HG03460 (cell line): ENCODE data around the gene PLEKHA5.
"Not testable (repeated sequence)": the region's sequence is repeated elsewhere in the genome, so short reads cannot be mapped to it uniquely, and the experiment has no call there.

Source experiments
- ATAC-seq: cut with Tn5 transposase; IDR thresholded peaks from one replicate; pipeline ENCODE4 v1.9.1; 2021; ENCODE audit not compliant: unreplicated experiment

Gene PLEKHA5

DNA sequence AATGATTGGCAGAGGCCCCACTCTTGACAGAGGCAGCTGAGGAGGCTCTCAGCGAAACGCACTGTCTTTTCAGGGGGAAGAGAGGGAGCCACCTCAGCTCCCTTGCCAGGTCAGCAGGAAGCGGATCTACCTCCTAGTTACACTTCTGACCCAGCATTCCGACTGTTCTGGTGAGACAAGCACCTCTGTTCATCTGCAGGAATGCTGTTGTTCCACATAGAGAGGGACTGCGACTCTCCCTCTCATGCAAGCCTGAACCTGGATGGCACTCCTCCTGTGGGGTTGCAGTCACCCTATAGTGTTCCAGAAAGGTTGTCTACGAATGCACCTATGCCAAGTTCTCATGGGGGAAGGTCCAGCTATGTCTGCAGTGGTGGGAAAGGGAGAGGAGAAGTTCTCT is 272.7 kb downstream of the PLEKHA5 start:
- no peak for ATAC-seq

DNA sequence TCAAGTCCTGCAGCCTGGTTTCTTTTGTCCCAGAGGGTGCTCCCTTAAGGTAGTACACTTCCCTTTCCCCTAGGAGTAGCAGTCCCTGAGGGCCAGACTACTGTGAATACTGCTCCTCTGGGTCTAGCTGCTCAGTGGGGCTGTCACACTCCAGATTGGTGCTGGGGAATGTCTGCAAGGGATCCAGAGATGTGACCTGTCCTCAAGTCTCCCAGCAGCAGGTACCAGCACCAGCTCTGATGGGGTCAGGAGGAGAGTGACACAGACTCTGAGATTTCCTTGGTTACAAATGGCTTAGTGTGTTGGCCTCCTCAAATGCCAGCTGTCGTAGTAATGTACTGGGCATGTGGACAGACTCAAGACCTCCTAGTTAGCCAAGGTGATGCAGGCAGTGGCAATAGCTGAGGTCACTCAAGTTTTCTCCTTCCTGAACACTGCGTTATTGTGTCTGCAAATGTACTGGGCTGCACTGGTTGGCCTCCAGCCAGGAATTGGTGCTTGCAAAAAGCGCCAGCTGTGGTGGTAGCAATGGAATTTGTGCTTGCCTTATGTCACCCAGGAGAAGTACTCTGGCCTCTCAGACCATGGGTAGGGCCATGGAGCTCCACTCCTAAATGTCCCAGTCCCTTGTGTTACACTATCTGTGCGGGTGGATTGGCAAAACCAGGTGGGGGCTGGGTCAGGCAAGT is 273.4 kb downstream of the PLEKHA5 start:
- ATAC-seq: no peak

DNA sequence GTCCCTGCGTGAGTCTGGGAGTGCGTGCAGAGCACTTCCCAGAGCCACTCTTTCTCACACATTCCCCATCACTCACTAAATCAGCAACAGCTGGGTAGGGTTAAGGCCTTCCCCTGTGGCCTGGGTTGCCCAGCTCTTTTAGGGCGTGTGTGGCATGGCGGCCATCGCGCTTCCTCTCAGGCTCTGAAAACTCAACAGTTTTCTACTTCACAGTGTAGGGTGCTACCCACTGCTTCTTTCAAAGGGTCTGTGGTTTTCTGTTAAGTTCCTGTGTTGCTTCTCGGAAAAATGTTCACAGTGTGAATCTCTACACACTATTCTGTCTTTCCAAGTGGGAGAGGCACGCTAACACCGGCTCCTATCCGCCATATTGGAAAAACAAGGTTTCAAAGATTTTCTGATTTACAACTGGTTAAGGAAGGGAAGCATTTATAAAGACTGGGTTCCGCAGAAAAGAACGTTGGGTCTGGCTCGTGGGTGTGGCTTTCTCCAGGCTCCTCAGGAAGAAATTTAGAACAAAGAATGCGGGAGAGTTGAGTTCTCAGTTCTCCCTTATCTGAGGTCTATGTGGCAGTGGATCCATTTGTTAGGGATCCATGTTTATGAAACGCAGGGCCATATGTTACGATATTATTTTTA is 274.8 kb downstream of the PLEKHA5 start:
- ATAC-seq: no peak

DNA sequence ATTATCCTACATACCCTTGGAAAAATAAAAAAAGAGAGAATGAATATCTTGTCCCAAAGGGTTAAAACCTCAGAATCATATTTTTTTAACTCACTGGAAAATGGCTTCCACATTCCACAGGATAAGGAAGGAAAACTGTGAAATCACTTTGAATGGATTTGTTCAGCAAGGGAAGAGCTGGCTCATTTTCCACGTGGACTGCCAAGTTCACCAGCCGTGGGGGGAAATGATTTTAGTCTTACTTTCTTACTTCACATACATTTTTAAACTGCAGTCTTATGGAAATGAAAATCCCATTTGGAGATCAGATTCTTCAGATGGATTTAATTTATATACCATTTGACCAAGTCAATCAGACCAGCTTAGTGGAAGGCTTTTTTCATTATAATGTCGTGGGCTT is 279.8 kb downstream of the PLEKHA5 start:
- ATAC-seq: no peak

DNA sequence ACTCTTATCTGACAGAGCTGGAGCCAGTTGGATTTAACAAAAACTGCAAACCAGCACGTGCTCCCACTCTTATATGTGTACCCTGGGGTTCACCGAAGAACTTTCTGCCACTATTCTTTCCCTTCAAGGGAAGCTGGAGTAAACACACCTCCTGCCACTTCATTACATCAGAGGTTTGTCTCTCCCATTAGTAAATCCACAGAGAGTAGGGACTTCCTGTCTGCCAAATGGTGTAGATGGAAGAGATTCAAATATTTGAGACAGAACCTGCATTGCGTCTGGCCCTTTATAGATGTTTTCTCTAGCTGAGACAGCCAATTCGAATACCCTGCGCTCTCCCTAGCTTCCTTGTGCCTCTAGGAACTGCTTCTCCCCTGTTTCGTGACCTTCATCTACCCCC is 280.7 kb downstream of the PLEKHA5 start:
- ATAC-seq: no peak

DNA sequence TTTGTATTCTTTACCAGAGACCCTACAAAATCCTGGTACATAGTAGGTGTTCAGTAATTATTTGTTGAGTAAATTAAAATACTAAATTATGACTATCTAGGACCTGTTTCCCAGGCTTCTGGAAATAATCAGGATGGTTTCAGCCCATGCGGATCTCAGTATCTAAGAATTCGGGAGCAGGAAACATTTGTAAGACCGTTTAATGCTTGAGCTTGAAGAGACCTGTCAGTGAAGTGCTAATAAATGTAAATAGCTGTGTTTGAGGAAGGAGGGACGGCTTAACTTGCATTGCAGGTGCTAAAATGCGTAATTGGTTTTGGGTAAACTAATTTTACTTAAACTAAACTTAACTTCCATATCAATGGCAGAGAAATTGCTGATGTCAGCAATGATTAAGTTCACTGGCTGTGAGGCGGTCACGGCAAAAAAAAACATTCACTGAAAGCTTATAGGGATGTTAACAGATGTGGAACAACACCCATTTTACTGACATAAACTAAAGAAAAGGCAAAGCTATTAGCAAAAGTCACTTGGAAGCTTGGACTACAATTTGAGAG is 281.2 kb downstream of the PLEKHA5 start:
- no peak for ATAC-seq

DNA sequence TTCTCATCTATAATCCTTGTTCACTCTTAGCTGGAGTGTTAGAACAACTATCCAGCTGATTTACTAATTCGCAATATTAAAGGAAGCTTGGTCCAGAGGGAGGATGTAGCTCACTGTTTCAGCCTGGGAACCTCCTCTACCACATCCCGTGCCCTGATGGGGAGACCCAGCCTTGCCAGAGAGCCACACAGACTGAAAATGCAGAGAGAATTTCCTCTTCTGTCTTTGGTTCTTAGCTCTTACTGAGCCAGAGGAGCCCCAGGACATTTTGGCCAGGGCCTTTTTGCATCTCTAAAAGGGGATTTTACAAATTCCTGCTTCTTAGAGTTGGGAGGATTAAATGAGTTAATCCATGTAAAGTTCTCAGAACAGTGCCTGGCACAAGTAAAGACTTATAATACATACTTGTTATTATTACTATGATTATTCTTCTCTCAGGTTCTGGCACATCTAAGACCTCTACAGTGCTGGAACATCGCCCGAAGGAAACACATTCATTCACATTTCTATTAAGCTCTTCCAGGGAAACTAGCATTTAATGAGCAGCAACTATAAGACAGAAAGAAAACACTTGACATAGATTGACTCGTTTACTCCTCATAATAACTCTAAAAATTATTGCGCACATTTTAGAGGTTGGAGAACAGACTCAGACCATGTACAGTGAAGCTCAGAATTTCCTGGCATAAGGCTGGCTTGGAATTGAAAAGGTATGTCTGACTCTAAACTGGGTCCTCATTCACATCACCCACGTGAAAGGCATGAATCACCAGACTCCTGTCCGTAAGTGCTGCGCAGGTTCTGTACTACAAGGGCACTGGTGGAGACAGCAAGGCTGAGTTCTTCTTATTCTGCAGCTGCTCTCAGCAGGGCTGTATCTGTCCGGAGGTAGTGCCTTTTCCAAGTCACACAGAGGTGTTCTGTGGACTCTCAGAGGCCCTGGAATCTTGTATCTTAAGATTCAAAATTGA is 282.0 kb downstream of the PLEKHA5 start:
- ATAC-seq: no peak

DNA sequence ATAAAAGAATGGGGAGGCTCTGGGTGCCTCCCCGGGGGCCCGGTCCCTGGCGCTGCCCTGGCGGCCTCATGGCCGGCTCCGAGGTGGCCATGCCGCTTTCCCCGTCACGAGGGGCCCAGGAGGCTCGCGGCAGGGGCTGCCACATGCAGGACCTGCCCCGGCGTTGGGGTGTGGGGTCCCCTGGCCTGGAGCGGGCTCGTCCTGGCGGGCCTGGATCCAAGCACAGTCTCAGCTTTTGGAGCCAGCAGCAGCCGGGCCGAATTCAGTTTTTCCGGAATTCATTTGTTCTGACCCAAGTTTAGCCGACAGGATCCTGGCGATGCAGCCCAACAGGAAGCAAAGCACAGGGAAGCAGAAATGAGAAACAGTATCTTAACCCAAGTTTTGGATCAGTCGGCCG is 283.3 kb downstream of the PLEKHA5 start:
- no peak for ATAC-seq

DNA sequence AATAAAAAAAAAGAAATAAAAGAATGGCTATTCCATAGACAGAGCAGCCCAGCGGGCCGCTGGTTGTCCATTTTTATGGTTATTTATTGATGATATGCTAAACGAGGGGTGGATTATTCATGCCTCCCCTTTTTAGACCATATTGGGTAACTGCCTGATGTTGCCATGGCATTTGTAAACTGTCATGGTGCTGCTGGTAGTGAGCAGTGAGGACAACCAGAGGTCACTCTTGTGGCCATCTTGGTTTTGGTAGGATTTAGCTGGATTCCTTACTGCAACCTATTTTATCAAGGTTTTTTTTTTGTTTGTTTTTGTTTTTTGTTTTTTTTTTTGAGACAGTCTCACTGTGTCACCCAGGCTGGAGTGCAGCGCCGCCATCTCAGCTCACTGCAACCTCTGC is 284.0 kb downstream of the PLEKHA5 start:
- ATAC-seq: not testable (repeated sequence)

DNA sequence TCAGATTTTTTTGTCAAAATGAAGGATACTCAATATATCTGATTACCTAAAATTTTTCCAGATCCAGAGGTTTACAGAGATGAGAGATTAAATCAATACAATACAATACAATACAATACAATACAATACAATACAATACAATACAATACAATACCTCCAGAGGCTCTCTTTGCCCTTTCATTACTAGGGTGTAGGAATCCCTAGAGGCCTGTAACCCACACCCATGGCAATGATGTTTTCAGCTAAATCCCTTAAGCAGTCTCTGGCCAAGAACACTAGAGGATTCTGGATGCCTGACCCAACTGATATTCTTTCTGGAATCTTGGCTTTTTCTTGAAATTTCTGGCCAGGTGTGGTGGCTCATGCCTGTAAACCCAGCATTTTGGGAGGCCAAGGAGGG is 286.0 kb downstream of the PLEKHA5 start:
- no peak for ATAC-seq

DNA sequence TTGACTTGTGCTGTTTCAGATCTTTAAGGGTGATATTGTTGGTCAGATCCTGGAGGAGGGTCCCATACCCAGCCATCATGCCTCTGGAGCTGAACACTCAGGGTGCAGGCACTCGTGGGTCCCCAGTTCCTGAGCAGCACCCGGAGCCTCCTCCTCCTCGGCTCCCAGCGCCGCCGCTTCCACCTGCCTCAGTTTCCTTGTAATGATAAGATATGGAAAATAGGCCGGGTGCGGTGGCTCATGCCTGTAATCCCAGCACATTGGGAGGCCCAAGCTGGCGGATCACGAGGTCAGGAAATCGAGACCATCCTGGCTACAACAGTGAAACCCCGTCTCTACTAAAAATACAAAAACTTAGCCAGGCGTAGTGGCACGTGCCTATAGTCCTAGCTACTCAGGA is 289.6 kb downstream of the PLEKHA5 start:
- no peak for ATAC-seq

DNA sequence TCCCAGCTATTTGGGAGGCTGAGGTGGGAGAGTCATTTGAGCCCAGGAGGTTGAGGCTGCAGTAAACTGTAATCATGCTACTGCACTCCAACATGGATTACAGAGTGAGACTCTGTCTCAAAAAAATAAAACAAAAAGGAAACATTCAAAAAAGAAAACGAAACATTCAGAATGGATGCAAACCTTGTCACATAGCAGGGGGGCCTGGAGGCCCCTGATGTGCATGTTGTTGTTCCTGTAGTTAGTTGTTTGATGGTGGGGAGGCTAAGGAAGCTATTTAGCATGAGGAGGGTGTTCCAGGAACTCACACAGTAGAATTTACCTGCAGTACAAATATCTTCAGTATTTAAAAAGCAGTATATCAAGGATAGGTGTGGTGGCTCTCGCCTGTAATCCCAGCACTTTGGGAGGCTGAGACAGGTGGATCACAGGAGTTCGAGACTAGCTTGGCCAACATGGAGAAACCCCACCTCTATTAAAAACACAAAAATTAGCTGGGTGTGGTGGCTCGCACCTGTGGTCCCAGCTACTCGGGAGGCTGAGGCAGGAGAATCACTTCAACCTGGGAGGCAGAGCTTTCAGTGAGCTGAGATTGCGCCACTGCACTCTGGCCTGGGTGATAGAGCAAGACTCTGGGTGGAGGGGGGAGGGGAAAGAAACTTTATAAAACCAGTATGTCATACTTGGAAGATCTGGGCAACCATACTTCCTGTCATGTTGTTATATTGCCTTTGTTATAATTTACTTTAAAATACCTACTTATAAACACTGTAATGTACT is 292.2 kb downstream of the PLEKHA5 start:
- ATAC-seq: no peak

DNA sequence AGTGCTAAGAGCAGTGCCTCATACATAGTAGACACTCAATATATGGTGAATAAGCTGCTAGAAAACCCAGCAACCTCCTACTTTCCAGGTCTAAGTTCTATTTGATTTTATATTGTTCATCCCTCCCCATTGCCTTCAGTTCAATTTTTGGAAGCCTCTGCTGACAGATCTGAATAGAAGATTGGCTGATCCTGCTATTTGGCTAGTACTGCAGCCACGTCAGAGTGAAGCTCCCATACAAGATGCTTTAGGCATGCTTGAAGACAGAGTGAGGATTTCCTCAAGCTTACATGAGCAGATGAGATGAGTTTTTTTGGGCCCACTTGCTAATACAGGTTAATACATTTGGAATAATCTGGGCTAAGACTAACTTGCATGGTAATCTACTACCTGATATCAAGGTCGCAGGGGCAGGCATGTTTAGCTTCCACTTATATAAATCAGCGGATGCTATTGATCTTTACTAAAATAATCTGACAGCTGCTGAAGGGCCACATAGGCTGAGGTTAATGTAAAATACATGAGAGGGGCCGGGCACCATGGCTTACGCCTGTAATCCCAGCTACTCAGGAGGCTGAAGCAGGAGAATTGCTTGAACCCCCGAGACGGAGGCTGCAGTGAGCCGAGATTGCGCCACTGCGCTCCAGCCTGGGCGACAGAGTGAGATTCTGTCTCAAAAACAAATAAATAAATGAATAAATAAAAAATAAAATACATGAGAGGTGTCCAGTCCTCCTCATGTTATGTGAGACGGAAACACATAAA is 293.8 kb downstream of the PLEKHA5 start:
- no peak for ATAC-seq
